K562 (cell line): ENCODE measurements around the gene MS4A2. TPM values are rescaled to one million over a fixed set of nuclear protein-coding genes. Genes with fewer than 3 reads are reported as not detected.
A peak's percentile ranks its signal among the peaks of the same experiment; 100 is the strongest.

Experiments used
- BMI1 ChIP-seq: fragments of 150-350 bp; IDR thresholded peaks from 2 replicates; pipeline ENCODE4 v1.6.1; 2014; ENCODE audit warnings: low read length
- C11orf30 ChIP-seq: fragments of 450-650 bp; IDR thresholded peaks from 2 replicates; pipeline ENCODE4 v1.6.1; 2016; ENCODE audit warnings: low read depth, mild to moderate bottlenecking
- CBX1 ChIP-seq: sonication (generic); IDR thresholded peaks from 2 replicates; pipeline ENCODE4 v1.6.1; 2016; ENCODE audit warnings: antibody characterized with exemption, low read depth, mild to moderate bottlenecking
- FOXJ2 ChIP-seq: fragments of 200-800 bp; sonication (Bioruptor generic); IDR thresholded peaks from 2 replicates; pipeline ENCODE4 v1.6.1; 2016; ENCODE audit warnings: missing genetic modification characterization, missing compliant biosample characterization
- KDM4B ChIP-seq, 2 experiments: fragments of 450-650 bp in 1 of 2; sonication (generic) in 1 of 2; IDR thresholded peaks; 2 replicates each; pipeline ENCODE4 v1.6.1; 2016 to 2017; ENCODE audit warnings: borderline replicate concordance in 2 of 2, antibody characterized with exemption in 1 of 2, low read depth in 1 of 2, mild to moderate bottlenecking in 1 of 2
- NELFE ChIP-seq: IDR thresholded peaks from 2 replicates; pipeline ENCODE4 v1.6.1; 2011; ENCODE audit warnings: mild to moderate bottlenecking; ENCODE audit not compliant: insufficient read depth, insufficient read length
- PRMT5 ChIP-seq: sonication (generic); formaldehyde crosslinking; IDR thresholded peaks from 2 replicates; pipeline ENCODE4 v1.5.0; 2020; ENCODE audit warnings: missing genetic modification reagents
- RBBP5 ChIP-seq: fragments of 200-600 bp; sonication (generic); IDR thresholded peaks from 2 replicates; pipeline ENCODE4 v1.6.1; 2012; ENCODE audit warnings: borderline replicate concordance, mild to moderate bottlenecking, low read length, control low read depth, inconsistent platforms; ENCODE audit not compliant: insufficient read depth, poor library complexity, severe bottlenecking
- ZBTB17 ChIP-seq: fragments of 450-650 bp; formaldehyde crosslinking; IDR thresholded peaks from 2 replicates; pipeline ENCODE4 v1.4.0; 2020; ENCODE audit warnings: mild to moderate bottlenecking
- ZNF134 ChIP-seq: fragments of 250-450 bp; sonication (Bioruptor Pico); conservative IDR thresholded peaks from 2 replicates; pipeline ENCODE4 v1.4.0; 2020
- ZNF431 ChIP-seq: sonication (generic); formaldehyde crosslinking; IDR thresholded peaks from 2 replicates; pipeline ENCODE4 v1.8.0; 2022; ENCODE audit warnings: mild to moderate bottlenecking, missing genetic modification reagents
- ZNF518B ChIP-seq: fragments of 250-450 bp; sonication (Bioruptor Pico); IDR thresholded peaks from 2 replicates; pipeline ENCODE4 v1.5.0; 2021; ENCODE audit warnings: mild to moderate bottlenecking, moderate library complexity
- polyA plus RNA-seq, 8 experiments: library from polyadenylated mRNA; depleted of rRNA in 4 of 8; stranded (reverse) in 5 of 8; unstranded in 3 of 8; fragments of >200 nt; fragmentation: Nextera tagmentation in 2 of 8; fragmentation: Illumina TruSeq in 1 of 8; extraction: Ambion mirVana in 2 of 8; extraction: Trizol in 1 of 8; gene quantifications; 2 replicates each; pipeline versions ENCODE4 v1.2.1 to v1.2.3, GENCODE V29; 2011 to 2014; ENCODE audit warnings: inconsistent platforms in 1 of 8, missing spikeins in 1 of 8
- total RNA-seq, 7 experiments: library from RNA; depleted of rRNA in 6 of 7; stranded (reverse); fragments of >200 nt in 6 of 7; fragmentation: Illumina TruSeq in 2 of 7; extraction: Trizol in 2 of 7; gene quantifications; 2 replicates each; pipeline versions ENCODE4 v1.2.1 to v1.2.3, GENCODE V29; 2011 to 2021; ENCODE audit warnings: low replicate concordance in 1 of 7
- TF ChIP-seq, protein P1 (sequence below), 2 experiments: fragments of 450-650 bp; IDR thresholded peaks; 2 replicates each; pipeline ENCODE4 v1.6.1; 2016; ENCODE audit warnings: mild to moderate bottlenecking in 2 of 2, borderline replicate concordance in 1 of 2, low read depth in 1 of 2, moderate library complexity in 1 of 2
- TF ChIP-seq, protein P2 (sequence below): conservative IDR thresholded peaks from 2 replicates; pipeline ENCODE4 v1.6.1; 2011; ENCODE audit warnings: low read depth, mild to moderate bottlenecking, low read length; ENCODE audit not compliant: control insufficient read depth

Gene MS4A2
- total and polyA plus RNA-seq, 9 of the 15 experiments (the other 6 are each of a cell fraction or from before 2014, with no cell fraction given), result 0.06 to 5.7 (median 0.86) TPM

GRCh38 chr11:60056349-60056969 is 32.0 kb upstream of the MS4A2 start, which contains the start of gene MS4A3 (continued):
- TF ChIP-seq, protein P1, sequence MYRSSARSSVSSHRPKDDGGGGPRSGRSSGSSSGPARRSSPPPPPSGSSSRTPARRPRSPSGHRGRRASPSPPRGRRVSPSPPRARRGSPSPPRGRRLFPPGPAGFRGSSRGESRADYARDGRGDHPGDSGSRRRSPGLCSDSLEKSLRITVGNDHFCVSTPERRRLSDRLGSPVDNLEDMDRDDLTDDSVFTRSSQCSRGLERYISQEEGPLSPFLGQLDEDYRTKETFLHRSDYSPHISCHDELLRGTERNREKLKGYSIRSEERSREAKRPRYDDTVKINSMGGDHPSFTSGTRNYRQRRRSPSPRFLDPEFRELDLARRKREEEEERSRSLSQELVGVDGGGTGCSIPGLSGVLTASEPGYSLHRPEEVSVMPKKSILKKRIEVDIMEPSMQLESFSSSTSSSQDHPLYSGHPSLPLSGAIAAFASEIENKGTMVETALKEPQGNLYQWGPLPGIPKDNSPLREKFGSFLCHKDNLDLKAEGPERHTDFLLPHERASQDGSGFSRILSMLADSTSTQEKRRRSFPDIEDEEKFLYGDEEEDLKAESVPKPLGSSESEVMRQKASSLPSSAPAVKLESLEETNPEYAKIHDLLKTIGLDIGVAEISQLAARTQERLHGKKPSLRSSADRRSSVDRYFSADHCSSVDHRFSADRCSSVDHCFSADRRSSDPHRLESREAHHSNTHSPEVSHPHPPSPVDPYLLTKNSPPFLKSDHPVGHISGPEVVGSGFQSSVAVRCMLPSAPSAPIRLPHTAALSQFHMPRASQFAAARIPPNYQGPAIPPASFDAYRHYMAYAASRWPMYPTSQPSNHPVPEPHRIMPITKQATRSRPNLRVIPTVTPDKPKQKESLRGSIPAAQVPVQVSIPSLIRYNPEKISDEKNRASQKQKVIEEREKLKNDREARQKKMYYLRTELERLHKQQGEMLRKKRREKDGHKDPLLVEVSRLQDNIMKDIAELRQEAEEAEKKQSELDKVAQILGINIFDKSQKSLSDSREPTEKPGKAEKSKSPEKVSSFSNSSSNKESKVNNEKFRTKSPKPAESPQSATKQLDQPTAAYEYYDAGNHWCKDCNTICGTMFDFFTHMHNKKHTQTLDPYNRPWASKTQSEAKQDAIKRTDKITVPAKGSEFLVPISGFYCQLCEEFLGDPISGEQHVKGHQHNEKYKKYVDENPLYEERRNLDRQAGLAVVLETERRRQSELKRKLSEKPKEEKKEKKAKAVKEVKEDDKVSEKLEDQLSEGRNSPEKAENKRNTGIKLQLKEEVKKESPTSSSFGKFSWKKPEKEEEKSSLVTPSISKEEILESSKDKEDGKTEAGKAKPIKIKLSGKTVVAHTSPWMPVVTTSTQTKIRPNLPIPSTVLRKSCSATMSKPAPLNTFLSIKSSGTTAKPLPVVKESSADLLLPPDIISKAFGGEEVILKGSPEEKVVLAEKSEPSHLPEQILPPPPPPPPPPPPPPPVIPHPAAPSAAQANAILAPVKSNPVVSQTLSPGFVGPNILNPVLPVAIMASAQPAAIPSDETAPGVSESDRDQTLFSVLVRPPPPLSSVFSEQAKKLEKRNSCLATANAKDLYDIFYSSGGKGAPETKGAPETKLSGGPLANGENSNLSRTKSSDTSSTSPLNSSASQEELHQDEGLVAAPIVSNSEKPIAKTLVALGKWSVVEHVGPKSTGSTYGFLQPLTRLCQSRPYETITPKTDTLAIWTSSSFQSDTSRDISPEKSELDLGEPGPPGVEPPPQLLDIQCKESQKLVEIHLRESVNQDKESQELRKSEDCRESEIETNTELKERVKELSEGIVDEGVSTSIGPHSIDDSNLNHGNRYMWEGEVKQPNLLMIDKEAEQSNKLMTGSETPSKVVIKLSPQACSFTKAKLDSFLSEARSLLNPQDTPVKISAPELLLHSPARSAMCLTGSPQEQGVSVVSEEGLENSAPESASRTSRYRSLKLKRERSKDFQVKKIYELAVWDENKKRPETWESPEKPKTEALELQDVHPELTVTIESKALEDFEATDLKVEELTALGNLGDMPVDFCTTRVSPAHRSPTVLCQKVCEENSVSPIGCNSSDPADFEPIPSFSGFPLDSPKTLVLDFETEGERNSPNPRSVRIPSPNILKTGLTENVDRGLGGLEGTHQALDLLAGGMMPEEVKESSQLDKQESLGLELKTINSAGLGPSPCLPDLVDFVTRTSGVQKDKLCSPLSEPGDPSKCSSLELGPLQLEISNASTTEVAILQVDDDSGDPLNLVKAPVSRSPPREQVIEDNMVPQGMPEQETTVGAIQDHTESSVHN (IDR thresholded peaks at IDR 0.05; ENCODE audit: borderline replicate concordance in 1 of 2, low read depth in 1 of 2), result no peak
- TF ChIP-seq FOXJ2 (tag) (no peak), RBBP5 (peak; percentile 35), CBX1 (no peak), ZNF134 (CRISPR knock-in tag) (no peak), BMI1 (no peak), C11orf30 (no peak), KDM4B (IDR thresholded peaks at IDR 0.05; ENCODE audit: borderline replicate concordance in 2 of 2, low read depth in 1 of 2) (no peak), ZBTB17 (CRISPR knock-in tag) (no peak), ZNF518B (CRISPR knock-in tag) (no peak), NELFE (no peak), ZNF431 (no peak), PRMT5 (CRISPR knock-in tag) (no peak)
- TF ChIP-seq, protein P2, sequence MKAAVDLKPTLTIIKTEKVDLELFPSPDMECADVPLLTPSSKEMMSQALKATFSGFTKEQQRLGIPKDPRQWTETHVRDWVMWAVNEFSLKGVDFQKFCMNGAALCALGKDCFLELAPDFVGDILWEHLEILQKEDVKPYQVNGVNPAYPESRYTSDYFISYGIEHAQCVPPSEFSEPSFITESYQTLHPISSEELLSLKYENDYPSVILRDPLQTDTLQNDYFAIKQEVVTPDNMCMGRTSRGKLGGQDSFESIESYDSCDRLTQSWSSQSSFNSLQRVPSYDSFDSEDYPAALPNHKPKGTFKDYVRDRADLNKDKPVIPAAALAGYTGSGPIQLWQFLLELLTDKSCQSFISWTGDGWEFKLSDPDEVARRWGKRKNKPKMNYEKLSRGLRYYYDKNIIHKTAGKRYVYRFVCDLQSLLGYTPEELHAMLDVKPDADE, result no peak
